GM12873 (cell line): ENCODE results near the gene HJV.

Experiments
- TF ChIP-seq, protein P1 (sequence below): IDR thresholded peaks from 2 replicates; pipeline ENCODE4 v1.5.1; 2012; ENCODE audit warnings: low read depth, mild to moderate bottlenecking, moderate library complexity, low read length, control low read depth; ENCODE audit not compliant: insufficient read depth; ENCODE audit errors: missing control alignments

HJV gene

DNA sequence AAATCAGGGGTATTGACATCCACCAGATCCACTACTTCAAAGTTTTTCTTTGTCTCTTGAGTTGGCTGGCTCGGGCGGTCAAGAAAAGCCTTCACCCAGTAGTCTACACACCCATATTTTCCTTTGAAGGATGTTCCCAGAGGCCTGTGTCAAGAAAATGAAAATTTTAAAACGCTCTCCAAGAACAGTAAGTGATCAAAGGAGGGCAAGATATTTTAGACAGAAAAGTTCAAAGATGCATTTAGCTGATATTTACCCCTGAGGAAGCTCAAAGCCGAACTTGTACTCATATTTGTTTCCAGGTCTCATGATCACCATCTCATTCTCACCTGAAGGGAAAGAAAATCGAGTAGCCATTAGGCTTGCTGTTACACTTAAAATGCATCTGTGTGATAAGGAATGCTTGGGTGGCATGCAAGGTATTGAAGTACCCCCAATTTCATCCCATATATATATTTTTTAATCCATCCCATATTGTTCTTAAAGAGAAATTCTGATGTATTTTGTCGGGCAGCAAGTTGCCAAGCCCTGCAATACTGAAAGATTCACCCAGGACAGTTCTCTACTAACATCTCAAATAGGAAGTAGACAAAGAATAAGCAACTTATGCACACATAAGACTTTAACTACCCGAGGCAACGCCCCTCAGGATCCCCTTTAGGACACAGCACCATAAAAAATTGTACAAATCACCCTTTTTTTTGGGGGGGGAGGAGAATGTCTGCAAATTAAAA, 26.2 kb downstream of the HJV start:
- TF ChIP-seq, protein P1, sequence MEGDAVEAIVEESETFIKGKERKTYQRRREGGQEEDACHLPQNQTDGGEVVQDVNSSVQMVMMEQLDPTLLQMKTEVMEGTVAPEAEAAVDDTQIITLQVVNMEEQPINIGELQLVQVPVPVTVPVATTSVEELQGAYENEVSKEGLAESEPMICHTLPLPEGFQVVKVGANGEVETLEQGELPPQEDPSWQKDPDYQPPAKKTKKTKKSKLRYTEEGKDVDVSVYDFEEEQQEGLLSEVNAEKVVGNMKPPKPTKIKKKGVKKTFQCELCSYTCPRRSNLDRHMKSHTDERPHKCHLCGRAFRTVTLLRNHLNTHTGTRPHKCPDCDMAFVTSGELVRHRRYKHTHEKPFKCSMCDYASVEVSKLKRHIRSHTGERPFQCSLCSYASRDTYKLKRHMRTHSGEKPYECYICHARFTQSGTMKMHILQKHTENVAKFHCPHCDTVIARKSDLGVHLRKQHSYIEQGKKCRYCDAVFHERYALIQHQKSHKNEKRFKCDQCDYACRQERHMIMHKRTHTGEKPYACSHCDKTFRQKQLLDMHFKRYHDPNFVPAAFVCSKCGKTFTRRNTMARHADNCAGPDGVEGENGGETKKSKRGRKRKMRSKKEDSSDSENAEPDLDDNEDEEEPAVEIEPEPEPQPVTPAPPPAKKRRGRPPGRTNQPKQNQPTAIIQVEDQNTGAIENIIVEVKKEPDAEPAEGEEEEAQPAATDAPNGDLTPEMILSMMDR, result no peak

DNA sequence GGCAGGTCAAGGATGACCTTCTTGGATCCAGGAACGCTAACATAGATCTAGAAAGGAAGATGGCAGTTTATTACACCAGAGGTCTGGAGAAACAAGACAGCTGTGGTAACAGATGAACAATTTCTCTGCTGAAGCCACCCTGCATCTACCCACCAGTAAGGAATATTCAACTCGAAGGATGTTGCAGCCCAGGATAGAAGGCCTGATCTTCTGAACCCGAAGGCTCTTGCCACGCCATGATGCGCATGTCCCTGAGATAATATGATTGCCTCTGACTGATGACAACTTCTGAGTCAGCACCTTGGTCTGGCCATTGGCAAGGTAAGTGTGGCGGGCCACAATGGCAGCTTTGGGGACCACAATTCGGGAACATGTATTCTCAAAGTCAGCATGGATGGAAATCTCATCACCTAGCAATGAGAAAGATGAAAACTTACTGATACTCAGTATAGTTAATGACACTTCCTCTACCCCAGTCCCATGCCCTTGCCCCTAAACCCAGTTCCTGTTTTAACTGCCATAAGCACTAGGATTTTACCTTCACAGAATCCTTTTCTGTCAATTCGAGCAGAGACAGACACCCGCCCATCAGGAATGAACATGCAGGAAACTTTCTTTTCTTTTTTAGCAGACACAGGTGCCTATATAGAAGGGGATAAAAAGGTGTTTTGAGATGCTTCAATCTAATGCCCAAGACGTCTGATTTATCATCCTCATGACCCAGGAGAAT, 27.0 kb downstream of the HJV start:
- TF ChIP-seq, protein P1, result no peak

- TF ChIP-seq, protein P1, result no peak
Observed at GRCh38 chr1:145993618-145994390, 27.7 kb downstream of the HJV start.

DNA sequence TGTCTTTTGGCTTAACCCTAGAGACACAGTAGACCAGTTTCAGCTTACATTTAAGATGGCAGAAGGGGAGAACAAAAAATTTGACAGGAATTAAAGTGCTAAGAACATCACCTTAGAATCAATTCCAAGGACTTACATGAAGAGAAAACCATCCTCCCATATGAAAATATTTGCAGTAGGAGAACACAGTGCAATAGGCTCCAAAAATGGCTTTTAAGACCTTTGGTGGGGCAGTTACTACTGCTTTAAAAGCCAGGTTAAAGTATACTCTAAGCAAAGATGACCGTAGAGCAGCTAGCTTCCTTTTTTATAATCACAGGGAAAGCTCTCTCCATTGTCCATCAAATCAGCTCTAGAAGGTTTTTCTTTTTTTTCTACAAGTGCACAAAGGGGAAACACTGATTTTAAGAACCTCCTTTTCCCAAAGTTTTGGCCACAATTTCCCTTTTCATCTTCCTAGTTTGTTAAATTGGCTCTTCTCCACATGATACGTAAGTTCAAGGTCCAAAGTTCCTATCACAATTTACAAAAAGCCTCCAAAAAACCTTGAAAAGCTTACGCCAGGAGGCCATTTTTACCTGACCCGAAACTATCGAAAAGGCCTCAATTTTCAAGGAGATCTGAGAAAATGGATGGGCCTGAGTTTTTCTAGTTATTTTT, 28.4 kb downstream of the HJV start:
- TF ChIP-seq, protein P1, result no peak

GRCh38 chr1:145992502-145992936, 29.0 kb downstream of the HJV start:
- TF ChIP-seq, protein P1, result no peak

GRCh38 chr1:145991735-145992412, 29.7 kb downstream of the HJV start:
- TF ChIP-seq, protein P1, result no peak
